Measurements from ENCODE around the gene C3orf80. TPM values are rescaled to one million over a fixed set of nuclear protein-coding genes. Genes with fewer than 3 reads are reported as not detected.

Gene C3orf80
- total RNA-seq, 1 experiment from 2014 or later: 2.4 TPM

DNA sequence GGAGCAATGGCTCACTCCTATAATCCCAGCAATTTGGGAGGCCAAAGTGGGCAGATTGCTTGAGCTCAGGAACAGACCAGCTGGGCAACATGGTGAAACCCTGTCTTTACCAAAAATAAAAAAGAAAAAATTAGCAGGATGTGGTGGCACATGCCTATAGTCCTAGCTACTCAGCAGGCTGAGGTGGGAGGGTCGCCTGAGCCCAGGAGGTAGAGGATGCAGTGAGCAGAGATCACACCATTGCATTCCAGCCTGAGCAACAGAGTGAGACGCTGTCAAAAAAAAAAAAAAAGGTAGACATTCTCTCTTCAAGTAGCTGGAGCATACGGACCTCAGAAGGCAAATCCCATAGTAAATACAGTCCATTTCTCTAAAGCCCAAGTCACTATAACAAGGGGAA lies 7.1 kb upstream of the C3orf80 start:
- ChIA-PET RAD21 (ENCODE audit: low non-redundant PET in 1 of 2, low total read pairs in 2 of 2, uncharacterized antibody in 2 of 2, unreplicated experiment in 2 of 2) (no interaction called here), CTCF (no interaction called here), POLR2A (interaction anchor here (1.9 kb wide), 1 partner anchor 12 kb away, joined by 4 read pairs; no protein-coding TSS in a partner anchor)
- TF ChIP-seq CEBPB (IDR thresholded peaks at IDR 0.05; ENCODE audit: low read depth): no peak
- TF ChIP-seq EZH2 (IDR thresholded peaks at IDR 0.05): no peak
- no peak for TF ChIP-seq JUND (IDR thresholded peaks at IDR 0.05)
- TF ChIP-seq RAD21 (IDR thresholded peaks at IDR 0.05; ENCODE audit: low read depth): no peak
- TF ChIP-seq, protein P1, sequence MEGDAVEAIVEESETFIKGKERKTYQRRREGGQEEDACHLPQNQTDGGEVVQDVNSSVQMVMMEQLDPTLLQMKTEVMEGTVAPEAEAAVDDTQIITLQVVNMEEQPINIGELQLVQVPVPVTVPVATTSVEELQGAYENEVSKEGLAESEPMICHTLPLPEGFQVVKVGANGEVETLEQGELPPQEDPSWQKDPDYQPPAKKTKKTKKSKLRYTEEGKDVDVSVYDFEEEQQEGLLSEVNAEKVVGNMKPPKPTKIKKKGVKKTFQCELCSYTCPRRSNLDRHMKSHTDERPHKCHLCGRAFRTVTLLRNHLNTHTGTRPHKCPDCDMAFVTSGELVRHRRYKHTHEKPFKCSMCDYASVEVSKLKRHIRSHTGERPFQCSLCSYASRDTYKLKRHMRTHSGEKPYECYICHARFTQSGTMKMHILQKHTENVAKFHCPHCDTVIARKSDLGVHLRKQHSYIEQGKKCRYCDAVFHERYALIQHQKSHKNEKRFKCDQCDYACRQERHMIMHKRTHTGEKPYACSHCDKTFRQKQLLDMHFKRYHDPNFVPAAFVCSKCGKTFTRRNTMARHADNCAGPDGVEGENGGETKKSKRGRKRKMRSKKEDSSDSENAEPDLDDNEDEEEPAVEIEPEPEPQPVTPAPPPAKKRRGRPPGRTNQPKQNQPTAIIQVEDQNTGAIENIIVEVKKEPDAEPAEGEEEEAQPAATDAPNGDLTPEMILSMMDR (IDR thresholded peaks at IDR 0.05 in 2 of 3, conservative IDR thresholded peaks at IDR 0.05 in 1 of 3; ENCODE audit: borderline replicate concordance in 1 of 3, insufficient read depth in 1 of 3, low read depth in 2 of 3, low read length in 2 of 3): no peak
- no peak for TF ChIP-seq SP1 (IDR thresholded peaks at IDR 0.05; ENCODE audit: low read depth)
- TF ChIP-seq YY1 (IDR thresholded peaks at IDR 0.05; ENCODE audit: extremely low read depth, insufficient replicate concordance, low read depth, low read length): no peak
- TF ChIP-seq CBX3 (IDR thresholded peaks at IDR 0.05; ENCODE audit: low read depth): no peak
- TF ChIP-seq TCF7L2 (IDR thresholded peaks at IDR 0.05; ENCODE audit: borderline replicate concordance, extremely low read depth, insufficient read depth, insufficient read length): no peak
- no peak for TF ChIP-seq POLR2A (IDR thresholded peaks at IDR 0.05; ENCODE audit: borderline replicate concordance, extremely low read depth, insufficient read depth, insufficient read length)
- no peak for TF ChIP-seq ZFX (IDR thresholded peaks at IDR 0.05)
- no peak for TF ChIP-seq FOSL1 (IDR thresholded peaks at IDR 0.05; ENCODE audit: low read depth)
- no peak for TF ChIP-seq SRF (IDR thresholded peaks at IDR 0.05; ENCODE audit: low read depth)
- no peaks in the 10 kb centered on the region for H3K27me3 ChIP-seq (ENCODE audit: insufficient read depth, low read length)
- intact Hi-C loops (cut with micrococcal nuclease): no loop called here
- no peak overlapping the region for H3K9ac ChIP-seq (ENCODE audit: low read length)
- no peaks in the 10 kb centered on the region for H3K79me2 ChIP-seq (ENCODE audit: insufficient read depth, low read length)
- H3K9me2 ChIP-seq (ENCODE audit: insufficient read depth): no peaks in the 10 kb centered on the region
- no peak overlapping the region for H2AFZ ChIP-seq (ENCODE audit: low read depth, low read length, poor library complexity, severe bottlenecking)
- no peak for DNase-seq (ENCODE audit: low read depth, low spot score)
- BruUV-seq (replicated peaks): no TSS peak
- no peaks in the 10 kb centered on the region for H3K36me3 ChIP-seq (ENCODE audit: control insufficient read depth in 1 of 2, insufficient read depth in 2 of 2, low read length in 2 of 2)
- no peaks in the 10 kb centered on the region for H3K9me3 ChIP-seq (ENCODE audit: control insufficient read depth in 1 of 2, insufficient read depth in 1 of 2, low read depth in 1 of 2, low read length in 2 of 2)
- H3K4me3 ChIP-seq (replicated peaks in 1 of 2; ENCODE audit: low read depth in 1 of 2, low read length in 2 of 2): no peak overlapping the region
- no peaks in the 10 kb centered on the region for H3K4me1 ChIP-seq (ENCODE audit: control insufficient read depth in 1 of 2, insufficient read depth in 2 of 2, low read length in 2 of 2)
- H3K4me2 ChIP-seq (ENCODE audit: low read length): no peak overlapping the region
- no peak overlapping the region for H3K27ac ChIP-seq (ENCODE audit: low read depth, low read length)
- no peaks in the 10 kb centered on the region for H4K20me1 ChIP-seq (ENCODE audit: insufficient read depth)
- no peak for ATAC-seq

Measured in HCT116 (cell line).